Measurements from ENCODE around the gene GRM4.

Gene GRM4

GRCh38 chr6:34157236-34157830 is 11.4 kb upstream of the GRM4 start:
- DNase-seq (ENCODE audit: low read depth in 2 of 2), result no peak

DNA sequence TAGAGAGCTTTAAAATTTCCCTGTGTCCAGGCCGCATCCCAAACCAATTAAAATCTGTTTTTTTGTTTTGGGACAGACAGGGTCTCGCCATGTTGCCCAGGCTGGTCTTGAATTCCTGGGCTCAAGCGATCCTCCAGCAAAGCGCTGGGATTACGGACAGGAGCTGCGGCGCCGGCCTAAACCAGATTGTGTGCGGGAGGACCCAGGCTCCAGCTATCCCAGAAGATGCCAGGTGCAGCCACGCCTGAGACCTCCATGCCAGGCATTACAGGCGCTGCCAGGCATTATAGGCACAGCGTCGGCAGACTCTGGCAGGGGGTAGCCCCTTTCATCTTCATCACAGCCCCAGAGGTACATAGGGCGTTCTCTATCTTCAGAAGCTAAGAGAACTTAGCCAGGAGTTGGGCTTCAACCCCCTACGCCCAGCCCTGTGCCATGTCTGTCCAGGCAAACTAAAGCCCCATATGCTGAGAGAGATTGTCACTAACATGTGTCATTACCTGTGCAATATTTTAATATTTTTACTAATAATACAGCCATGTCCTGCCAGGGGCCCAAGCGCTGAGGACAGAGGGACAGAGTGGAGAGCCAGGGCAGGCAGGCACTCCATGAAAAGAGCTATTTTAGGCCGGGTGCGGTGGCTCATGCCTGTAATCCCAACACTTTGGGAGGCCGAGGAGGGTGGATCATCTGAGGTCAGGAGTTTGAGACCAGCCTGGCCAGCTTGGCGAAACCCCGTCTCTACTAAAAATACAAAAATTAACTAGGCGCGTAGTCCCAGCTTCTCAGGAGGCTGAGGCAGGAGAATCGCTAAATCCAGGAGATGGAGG is 9.8 kb upstream of the GRM4 start:
- DNase-seq (ENCODE audit: low read depth in 2 of 2), result no peak

DNA sequence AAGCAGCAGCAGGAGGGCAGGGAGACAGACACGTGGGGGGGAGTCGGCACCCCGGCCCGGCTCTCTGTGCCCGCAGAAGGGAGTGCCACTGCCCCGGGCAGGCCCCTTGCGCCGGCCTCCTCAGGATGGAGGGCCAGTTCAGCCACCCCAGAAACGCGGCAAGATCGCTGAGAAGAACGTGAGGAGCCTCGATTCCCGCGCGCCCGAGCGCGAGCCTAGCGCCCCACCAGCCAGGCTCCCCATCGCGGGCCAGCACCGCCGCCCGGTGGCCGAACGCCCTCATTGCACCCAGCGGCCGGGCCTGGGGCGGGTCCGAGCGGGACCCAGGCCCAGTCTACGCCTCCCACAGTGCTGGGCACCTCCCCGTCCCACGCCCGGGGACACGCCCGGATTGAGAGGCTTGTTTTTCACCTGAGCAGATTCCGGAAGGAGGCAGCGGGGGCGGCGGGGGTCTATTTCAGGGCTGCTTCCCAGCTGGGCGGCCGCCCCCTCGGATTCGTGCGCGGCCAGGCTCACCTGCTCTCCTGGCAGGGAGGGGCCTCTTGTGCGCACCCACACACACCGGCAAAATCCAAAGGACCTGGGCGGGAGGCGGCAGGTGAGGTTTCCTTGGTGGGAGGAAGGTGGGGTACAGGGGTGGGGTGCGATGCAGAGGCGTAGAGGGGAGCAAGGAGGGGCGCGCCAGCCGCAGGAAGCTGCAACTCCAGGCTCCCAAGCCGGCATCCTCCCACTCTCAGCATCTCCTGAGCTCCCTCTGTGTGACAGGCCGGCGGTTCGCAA is 9.0 kb upstream of the GRM4 start:
- peak; percentile 45 to 67 for DNase-seq (ENCODE audit: low read depth in 2 of 2)

DNA sequence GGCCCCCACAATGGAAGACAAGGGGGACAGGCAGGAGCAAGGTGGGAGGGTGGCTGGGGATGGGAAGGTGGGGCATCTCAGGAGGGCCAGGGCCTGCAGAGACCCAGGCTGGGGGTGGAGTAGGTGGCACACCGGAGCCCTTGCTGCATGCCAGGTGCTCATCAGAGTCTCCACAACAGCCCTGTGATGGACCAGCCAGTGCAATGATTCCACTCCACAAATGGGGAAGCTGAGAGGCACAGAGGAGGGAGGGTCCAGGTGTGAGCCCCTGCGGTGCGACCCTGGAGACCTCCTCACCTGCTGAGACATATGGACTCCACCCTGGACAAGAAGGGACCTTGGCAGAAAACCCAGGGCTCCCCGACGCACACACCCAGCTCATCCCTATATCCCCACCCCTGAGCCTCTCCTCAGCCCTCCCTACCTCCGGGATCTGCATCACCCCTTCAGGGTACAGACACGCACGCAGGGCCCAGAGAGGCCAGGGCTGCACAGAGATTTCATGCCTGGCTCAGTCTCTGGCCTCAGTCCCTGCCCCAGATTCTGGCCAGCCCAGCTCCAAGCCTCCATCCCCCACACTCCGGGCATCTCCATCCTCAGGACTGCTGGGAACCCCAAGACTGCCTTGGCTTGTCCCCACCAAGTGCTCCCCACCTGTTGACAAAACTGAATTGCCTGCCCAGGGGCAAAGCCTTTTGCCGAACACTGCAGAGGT is 7.1 kb upstream of the GRM4 start:
- no peak for DNase-seq (ENCODE audit: low read depth in 2 of 2)

DNA sequence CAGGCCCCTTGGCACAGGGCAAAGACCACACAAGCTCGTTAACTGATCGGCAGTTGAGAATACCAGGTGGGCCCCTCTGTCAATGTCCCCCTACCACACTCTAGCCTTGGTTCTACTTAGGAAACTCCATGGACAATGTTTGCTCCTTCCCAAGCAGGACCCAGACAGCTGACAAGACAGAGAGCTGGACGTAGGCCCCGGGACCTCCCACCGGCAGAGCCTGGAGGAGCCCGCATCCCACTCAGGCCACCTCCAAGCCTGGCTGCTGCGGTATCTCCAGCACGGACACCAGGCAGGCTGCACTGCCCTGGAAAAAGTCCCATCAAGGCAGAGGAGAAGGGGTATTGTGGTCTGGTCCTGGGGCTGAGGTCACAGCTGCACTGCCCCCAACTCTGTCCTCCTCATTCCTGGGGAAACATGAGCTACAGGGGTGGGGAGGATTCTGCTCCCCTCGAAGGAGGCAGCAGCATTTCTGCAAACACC is 6.2 kb upstream of the GRM4 start:
- DNase-seq (ENCODE audit: low read depth in 2 of 2), result no peak

GRCh38 chr6:34151321-34152041 is 5.6 kb upstream of the GRM4 start:
- no peak for DNase-seq (ENCODE audit: low read depth in 2 of 2)

- DNase-seq (ENCODE audit: low read depth in 2 of 2), result no peak
Measured at GRCh38 chr6:34150766-34151165, 4.9 kb upstream of the GRM4 start.

DNA sequence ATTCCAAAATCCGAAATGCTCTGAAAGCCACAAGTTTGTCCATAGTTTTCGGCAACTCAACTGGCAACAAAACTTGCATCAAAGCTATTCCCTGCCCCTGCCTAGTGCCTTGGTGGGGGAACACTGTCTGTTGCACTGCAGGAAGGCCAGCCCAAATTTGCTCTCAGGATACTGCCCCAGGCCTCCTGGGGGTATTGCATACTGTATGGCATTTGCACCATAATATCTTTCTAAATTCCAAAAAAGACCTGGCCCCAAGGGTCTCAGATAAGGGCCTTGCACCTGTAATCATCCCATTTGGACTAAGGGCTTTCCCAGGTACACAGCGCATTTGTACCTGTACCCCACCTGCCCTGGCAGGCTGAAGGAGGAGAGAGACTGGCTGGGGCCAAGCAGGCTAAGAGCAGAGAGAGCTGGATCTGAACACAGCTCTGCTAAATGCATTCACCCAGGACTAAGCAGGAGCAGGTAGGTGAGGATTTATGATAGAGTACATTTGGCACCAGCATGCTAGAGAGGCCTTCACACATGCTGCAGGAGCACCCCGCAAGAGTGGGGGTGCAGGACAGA is 4.0 kb upstream of the GRM4 start:
- no peak for DNase-seq (ENCODE audit: low read depth in 2 of 2)

DNA sequence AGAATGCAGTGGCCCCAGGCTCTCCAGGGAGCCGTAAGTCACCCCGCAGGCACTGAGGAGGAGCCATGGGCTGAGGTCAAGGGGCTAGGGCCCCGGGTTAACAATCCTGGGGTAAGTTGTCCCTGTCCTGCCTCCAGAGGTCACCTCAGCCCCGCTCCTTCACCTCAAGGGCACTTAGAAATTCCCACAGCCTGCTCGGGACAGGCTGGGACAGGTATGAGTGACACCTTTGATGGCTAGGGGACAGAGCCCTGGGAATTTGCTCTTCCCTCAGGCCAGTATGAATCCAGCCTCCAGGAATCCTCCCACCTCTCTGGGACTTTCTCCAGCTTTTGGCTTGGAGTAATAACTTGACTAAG is 3.5 kb upstream of the GRM4 start:
- DNase-seq (ENCODE audit: low read depth in 2 of 2), result no peak

- no peak for DNase-seq (ENCODE audit: low read depth in 2 of 2)
Measured at GRCh38 chr6:34148631-34149451, 3.0 kb upstream of the GRM4 start.

- DNase-seq (ENCODE audit: low read depth in 2 of 2), result no peak
Measured at GRCh38 chr6:34147906-34148630, 2.2 kb upstream of the GRM4 start.

DNA sequence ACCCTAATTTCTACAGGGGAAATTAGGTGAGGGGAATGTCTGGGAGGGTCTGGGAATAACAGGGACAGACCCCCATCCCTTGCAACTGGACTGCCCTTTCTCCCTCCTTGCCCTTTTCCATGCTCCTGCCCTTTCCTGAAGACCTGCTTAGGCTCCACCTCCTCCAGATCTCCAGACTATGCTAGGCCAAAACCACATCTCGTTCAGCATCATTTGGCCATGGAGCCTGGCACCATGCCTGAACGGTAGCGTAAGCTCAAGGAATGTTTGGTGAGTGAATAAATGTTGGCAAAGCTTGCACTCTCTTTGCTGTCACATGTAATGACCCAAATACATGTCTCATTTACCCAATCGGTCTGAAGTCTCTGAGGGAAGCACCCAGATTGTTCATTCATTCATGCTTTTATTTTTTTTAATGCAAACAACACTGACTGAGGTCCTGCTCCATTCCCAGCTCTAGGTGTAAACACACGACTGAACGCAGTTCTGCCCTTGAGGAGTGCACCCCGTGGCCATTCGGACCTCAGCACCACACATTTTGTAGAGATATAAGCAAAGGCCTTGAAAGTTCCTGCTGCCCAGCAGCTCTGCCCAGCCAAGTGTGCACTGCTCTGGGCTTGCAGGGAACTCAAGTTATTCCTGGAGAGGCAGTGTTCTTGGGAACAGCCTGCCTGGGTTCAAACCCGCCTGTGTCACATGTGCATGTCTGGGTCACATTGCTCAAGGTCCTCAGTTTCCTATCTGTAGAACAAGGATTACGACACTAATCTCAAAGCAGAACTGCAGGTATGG is 1.1 kb upstream of the GRM4 start:
- no peak for DNase-seq (ENCODE audit: low read depth in 2 of 2)

DNA sequence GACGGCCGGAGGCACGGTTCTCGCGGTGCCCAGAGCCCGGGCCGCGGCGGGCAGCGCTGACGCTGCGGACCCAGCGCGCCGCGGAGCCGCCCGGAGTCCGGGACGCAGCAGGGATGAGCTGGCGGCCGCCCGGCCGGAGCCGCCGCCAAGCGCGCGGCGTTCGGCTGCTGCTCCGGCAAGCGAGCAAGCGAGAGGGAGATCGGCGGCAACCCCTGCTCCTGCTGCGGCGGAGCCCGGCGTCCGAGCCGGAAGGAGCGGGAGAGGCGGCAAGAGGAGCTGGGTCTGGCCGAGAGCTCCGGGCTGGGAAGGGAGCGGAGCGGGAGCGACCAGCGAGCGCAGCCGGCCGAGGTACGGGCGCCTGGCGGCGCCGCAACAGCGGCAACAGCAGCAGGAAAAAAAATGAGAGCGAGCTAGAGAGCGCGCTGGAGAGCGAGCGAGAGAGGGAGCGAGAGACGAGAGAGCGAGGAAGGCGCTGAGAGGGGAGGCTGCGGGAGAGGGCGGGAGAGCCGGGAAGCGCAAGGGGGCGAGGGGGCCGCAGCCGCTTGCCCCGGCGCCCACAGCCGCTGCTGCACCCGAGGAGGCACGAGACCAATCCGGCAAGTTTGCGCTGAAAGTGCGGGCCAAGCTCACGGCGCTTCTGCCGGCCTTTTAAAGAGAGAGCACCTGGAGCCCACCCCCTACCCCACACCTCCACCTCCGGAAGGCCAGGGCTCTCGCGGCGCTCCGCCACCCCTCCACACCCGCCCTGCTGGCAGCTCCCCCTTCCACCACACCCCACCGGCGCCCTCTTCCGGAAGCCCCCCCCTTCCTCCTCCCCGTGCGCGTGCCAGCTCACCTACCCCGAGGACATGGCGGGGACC is 496 bp downstream of the GRM4 start:
- DNase-seq (ENCODE audit: low read depth in 2 of 2), result peak in 1 of 2 experiments; percentile 19

- no peak for DNase-seq (ENCODE audit: low read depth in 2 of 2)
Measured at GRCh38 chr6:34144581-34145160, 1.2 kb downstream of the GRM4 start.

DNA sequence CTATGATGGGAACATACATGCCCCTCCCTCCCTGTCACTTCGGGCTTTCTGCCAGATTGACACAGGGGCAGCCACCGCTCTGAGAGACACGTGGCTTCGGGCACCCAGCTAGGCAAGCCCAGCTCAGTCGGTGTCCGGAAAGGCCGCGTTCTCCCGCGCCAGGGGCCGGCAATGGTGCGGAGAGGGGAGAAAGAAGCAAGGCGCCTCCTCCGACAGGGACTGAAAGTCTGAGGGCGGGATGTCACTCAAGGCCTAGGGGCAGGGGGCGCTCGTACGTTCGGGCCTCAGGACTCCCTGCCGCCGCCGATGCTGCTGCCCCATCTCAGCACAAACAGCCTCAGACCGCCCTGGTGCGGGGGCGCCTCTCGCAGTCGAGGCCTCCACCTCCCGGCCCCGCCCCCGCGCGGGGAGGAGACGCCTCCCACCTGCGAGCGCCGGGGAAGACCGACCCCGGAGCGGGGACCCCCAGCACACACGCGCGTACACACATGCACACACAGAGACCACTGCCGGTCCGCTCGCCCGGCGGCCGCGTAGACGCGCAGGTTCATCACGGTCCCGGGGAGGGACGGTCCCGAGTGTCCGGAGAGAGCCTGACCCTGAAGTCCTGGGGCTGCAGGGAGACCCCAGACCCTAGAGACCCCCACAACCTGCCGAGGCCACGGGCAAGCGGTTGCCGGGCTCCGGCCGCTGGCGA is 1.9 kb downstream of the GRM4 start:
- DNase-seq (ENCODE audit: low read depth in 2 of 2), result peak in 1 of 2 experiments; percentile 46

DNA sequence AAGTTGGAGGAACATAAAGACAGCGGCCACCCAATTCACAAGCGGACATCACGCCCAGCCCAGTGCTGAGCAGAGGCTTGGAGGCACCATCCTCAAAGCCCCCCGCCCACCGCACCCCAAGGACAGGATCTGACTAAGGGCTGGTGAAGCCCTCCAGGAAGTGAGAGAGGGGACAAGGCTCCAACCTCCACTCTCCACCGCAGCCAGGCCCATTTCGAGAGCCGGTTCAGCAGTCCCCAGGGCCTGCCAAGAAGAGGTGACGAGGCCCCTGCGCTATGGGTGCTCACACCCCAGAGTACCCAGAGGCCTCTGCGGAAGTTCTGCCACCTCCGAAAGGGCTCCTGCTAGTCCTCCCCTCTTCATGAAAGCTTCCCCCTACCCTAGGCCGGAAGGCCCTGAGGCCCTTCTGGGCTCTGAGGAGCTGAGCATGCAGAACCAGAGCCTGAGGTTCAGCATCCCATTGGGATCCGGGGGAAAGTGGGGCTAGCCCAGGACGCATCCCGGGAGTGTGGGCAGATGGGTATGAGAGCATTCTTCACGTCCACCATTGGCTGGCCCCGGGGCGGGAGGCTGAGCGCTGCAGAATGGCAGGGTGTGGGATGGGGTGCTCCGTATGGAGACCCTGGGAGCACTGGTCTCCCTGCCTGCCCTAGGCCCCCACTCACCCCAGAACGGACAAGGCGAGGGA is 2.5 kb downstream of the GRM4 start:
- DNase-seq (ENCODE audit: low read depth in 2 of 2), result no peak
